ENCODE data around the gene PLEKHG3.
A peak's percentile ranks its signal among the peaks of the same experiment; 100 is the strongest.

PLEKHG3 gene

DNA sequence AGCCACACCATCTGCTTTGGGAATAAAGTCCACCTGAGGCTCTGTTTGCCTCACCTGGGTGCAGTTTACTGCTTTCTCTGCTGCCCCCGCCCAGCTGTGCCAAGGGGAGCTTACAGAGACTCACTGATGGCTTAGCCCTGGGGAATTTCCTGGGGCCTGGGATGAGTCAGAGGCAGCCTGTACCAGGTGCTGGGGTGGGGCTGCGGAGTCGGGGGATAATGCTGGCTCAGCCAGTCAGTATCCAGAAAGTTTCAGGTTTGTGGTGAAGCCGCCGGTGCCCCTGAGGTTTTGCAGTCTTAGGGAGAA is 22.3 kb downstream of the PLEKHG3 start:
- DNase-seq (ENCODE audit: low read depth, low spot score), result peak; percentile 49

- DNase-seq (ENCODE audit: low read depth, low spot score), result no peak
Measured at GRCh38 chr14:64727551-64728071, 23.4 kb downstream of the PLEKHG3 start.

DNA sequence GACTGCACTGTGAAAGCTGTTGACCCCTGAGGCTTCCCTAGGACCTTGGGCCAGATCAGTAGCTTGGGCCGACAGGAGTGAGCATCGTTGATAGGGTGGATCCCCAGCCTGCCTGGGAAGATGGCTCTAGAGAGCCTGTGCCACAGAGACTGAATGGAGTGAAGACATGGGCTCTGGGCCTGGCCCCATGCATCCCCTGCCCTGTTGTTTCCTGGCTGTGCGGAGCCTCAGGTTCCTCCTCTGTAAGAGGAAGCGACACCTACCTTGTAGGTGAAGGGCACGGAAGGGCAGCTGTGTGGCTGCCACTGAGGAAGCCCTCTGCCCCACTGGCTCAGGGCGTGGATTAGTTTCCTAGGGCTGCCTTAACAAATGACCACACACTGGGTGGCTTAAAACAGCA is 23.9 kb downstream of the PLEKHG3 start:
- DNase-seq (ENCODE audit: low read depth, low spot score), result no peak

DNA sequence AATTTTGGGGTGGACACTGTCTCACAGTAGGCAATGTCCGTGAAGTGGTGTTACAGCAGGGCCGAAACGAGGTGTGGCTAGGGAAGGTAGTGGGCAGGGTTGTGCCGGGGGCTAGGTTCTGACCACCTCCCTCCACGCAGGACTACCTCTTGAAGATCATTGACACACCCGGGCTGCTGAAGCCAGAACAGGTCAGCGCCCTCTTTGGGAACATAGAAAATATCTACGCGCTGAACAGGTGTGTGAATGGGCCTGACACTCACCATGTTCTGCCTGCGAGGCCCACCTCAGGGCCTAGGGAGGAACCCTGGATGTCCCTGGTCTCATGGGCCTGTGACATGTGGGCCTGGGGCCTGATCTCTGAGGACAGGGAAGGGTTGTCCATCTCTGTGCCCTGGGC is 24.6 kb downstream of the PLEKHG3 start:
- DNase-seq (ENCODE audit: low read depth, low spot score), result no peak

DNA sequence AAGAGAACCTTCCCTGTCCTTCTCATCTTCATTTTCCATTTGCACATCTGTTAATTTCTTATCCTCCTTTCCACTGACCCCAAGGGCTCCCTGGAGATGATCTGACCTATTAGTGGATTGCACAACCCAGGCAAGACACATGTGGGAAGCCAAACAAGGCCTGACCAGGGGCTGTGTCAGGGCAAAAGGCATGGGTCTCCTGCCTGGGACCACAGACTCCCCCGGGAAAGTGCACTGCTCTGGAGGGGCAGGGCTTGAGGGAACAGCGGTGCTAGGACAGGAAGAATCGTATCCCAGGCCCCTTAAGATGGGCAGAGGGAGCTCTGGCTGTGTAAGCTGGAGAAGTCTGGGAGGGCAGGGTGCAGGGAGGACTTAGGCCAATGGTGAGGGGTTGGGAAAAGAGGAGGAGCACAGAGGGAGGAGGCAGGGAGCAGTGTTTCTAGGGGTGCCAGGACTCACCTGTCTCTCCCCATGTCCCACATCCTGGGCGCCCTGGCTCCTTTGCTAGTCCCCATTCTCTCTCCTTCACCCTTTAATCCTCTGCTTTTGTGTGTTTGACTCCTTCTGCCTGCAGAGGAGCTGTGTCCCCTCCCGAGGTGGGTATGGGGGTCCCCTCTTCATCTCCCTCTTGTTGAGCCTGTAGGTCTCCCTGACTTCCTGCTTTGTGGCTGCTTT is 25.3 kb downstream of the PLEKHG3 start:
- no peak for DNase-seq (ENCODE audit: low read depth, low spot score)

DNA sequence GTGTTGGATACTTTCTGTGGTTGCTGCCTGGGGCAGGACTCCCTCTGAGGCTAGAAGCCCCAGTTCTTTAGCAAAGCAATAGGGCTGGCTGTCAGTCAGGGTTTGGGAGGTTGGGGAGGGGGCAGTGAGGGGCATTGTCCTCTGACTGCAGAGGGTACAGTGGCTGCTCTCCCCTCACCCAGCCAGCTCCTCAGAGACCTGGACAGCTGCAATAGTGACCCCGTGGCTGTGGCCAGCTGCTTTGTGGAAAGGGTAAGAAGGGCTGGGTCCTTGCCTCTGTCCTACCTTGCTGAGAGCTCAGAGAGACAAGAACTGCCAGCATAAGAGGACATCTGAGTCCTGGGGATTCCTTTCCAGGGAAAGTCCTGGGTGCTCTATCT is 25.8 kb downstream of the PLEKHG3 start:
- DNase-seq (ENCODE audit: low read depth, low spot score), result no peak

DNA sequence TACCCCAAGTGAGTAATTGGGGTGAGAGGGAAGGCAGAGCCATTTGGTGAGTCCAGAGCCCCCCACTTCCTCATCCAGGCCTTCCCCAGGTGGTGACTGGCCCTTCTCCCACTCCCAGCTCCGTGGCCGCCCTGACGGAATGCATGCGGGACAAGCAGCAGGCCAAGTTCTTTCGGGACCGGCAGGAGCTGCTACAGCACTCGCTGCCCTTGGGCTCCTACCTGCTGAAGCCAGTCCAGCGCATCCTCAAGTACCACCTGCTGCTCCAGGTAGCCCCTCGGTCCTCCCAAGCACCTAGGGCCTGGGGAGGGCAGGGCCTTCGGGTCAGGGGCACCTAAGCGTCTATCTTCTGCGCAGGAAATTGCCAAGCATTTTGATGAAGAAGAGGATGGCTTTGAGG is 26.5 kb downstream of the PLEKHG3 start:
- no peak for DNase-seq (ENCODE audit: low read depth, low spot score)

DNA sequence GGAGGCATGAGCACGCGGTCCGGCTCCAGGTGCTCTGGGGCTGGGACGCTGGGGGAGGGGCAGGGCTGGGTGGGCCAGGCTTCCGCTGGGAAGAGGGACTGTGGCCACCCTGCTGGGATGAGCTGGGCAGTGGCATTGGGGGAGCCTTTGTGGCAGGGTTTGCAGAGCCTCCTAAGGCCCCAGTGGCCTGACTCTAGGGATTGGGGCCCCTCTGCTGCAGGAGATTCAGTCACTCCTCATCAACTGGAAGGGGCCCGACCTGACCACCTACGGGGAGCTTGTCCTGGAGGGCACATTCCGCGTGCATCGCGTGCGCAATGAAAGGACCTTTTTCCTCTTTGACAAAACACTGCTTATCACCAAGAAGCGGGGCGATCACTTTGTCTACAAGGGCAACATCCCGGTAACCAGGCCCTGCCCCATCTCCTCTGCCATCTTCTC is 26.9 kb downstream of the PLEKHG3 start:
- DNase-seq (ENCODE audit: low read depth, low spot score), result no peak

- no peak for DNase-seq (ENCODE audit: low read depth, low spot score)
Measured at GRCh38 chr14:64732066-64732465, 27.8 kb downstream of the PLEKHG3 start.

- DNase-seq (ENCODE audit: low read depth, low spot score), result no peak
Measured at GRCh38 chr14:64732536-64733120, 28.4 kb downstream of the PLEKHG3 start.

- no peak for DNase-seq (ENCODE audit: low read depth, low spot score)
Measured at GRCh38 chr14:64733321-64733720, 29.1 kb downstream of the PLEKHG3 start.

DNA sequence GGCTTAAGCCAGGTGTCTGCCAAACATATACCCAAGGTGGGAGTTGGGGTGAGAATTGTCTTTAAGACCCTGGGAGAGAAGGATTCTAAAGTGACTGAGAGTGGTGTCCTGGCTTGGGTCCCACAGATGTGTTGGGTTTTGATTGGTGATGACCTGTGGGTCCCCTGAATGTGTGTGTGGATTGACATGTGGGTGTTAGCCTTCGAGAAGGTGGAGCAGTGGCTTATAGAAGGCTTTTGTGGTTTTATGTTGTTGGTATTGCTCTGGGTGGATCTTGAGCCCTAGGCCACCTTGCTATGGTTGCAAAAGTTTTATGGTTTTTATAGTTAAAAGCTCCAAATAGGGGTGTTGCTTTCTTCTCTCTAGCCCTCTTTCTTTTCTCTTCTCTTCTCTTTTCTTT is 29.7 kb downstream of the PLEKHG3 start:
- no peak for DNase-seq (ENCODE audit: low read depth, low spot score)

- no peak for DNase-seq (ENCODE audit: low read depth, low spot score)
Measured at GRCh38 chr14:64734990-64735389, 30.8 kb downstream of the PLEKHG3 start.

DNA sequence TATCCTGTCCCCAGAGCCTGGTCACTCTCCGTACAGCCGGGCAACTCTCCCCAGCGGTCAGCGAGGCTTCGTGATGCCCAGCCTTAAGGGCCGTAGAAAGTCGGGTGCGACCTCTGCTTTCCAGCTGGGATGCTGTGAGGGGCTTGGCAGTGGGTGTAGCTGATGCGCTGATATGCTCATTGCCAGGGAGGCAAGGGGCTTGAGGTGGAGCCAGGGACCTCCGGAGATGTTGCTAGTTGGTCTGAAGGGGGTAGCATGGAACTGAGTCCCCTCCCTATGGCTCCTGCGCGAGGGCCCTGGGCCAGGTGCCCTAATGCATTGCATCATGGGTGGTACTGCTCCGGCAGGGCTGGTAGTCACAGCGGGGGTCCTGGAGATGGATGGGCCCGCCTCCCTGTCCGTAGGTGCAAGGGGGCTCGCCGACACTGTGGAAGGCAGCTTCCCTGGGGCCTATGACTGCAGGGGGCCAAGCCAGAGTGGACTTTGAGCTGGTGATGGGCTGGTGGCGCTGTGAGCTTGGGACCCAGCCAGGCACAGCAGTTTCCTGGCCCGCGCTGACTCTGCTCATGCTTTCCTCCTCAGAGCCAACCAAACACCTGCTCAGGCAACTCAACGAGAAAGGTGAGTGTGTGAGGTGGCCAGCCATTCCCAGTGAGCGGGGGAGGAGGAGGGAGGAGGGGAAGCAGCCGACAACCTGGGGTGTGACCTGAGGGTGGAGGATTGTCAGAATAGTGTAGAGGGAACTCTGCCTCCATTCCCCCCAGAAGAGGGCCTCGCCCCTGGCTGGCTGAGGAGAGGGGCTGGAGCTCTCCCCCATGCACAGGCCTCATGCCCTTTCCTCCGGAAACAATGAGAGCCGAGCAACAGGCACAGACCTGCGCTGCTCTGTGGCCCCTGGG is 32.3 kb downstream of the PLEKHG3 start:
- DNase-seq (ENCODE audit: low read depth, low spot score), result peak; percentile 42

GRCh38 chr14:64737391-64738280 is 33.4 kb downstream of the PLEKHG3 start:
- DNase-seq (ENCODE audit: low read depth, low spot score), result no peak

DNA sequence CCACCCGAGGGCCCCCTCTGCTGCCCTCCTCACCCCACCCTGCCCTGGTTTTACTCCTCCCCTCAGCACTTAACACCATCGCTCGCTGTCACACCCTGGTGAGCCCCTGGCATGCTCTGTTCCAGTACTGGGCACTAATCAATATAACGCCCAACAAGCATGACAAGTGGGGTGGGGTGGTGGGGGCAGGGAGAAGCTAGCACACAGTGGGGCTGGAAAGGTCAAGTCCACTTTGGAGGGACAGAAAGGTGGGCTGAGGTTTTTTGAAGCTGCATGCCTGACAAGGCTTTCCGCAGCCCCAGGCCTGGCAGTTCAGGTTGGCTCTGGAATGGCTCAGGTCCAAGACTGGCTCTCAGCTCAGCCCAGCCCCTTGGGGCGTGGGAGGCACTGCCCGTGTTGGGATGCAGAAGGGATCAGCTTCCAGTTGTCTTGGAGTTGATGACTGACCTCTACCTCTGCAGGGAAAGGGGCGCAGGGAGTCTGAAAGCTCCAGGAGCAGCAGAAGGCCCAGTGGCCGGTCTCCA is 34.1 kb downstream of the PLEKHG3 start:
- DNase-seq (ENCODE audit: low read depth, low spot score), result no peak

- no peak for DNase-seq (ENCODE audit: low read depth, low spot score)
Measured at GRCh38 chr14:64741200-64741599, 37.0 kb downstream of the PLEKHG3 start.

DNA sequence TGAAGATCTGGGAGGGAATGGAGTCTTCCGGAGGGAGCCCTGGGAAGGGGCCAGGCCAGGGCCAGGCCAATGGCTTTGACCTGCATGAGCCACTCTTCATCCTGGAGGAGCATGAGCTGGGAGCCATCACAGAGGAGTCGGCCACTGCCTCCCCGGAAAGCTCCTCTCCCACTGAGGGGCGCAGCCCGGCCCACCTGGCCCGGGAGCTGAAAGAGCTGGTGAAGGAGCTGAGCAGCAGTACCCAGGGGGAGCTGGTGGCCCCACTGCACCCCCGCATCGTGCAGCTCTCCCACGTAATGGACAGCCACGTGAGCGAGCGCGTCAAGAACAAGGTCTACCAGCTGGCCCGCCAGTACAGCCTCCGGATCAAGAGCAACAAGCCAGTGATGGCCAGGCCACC is 37.7 kb downstream of the PLEKHG3 start:
- no peak for DNase-seq (ENCODE audit: low read depth, low spot score)

DNA sequence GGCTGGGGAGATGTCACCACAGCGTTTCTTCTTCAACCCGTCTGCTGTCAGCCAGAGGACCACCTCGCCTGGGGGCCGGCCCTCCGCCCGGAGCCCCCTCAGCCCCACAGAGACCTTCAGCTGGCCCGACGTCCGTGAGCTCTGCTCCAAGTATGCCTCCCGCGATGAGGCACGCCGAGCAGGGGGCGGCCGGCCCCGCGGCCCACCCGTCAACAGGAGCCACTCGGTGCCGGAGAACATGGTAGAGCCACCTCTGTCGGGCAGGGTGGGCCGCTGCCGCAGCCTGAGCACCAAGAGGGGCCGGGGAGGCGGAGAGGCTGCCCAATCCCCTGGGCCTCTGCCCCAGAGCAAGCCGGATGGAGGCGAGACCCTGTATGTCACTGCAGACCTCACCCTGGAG is 38.8 kb downstream of the PLEKHG3 start:
- no peak for DNase-seq (ENCODE audit: low read depth, low spot score)

- peak; percentile 72 for DNase-seq (ENCODE audit: low read depth, low spot score)
Measured at GRCh38 chr14:64745511-64746091, 41.4 kb downstream of the PLEKHG3 start.

Measured in ELF-1 (cell line).